Measurements from ENCODE around the gene FBXL7.

- TF ChIP-seq POLR2AphosphoS5 (IDR thresholded peaks at IDR 0.05) (no peak), EZH2 (IDR thresholded peaks at IDR 0.05; ENCODE audit: borderline replicate concordance, insufficient read depth, low read length, poor library complexity, severe bottlenecking) (no peak)
These were observed 432.1 kb downstream of the FBXL7 start for GRCh38 chr5:15932066-15932465.
